Panc1 (cell line): ENCODE results near the gene STPG1. TPM values are rescaled to one million over a fixed set of nuclear protein-coding genes. Genes with fewer than 3 reads are reported as not detected.
A peak's percentile ranks its signal among the peaks of the same experiment; 100 is the strongest.

Experiments used
- ATAC-seq: fragments of 200-7000 bp; cut with Tn5 transposase; 2 replicates; pipeline ENCODE4 v1.9.1; 2020; ENCODE audit warnings: mild to moderate bottlenecking, moderate library complexity
- BruUV-seq: library from RNA; stranded (reverse); fragments of 400-500 nt; replicated peaks from 2 replicates; lab custom pipeline; 2021; lab: Mats Ljungman, UMichigan
- CTCF ChIA-PET: fragments of 300-600 bp; sonication (Branson Sonifier 250); formaldehyde crosslinking; loops from one replicate; lab custom pipeline; 2022; ENCODE audit warnings: antibody characterized with exemption; lab: Charles Lee
- POLR2A ChIA-PET: fragments of 300-600 bp; sonication (Branson Sonifier 250); formaldehyde crosslinking; loops from one replicate; lab custom pipeline; 2022; ENCODE audit warnings: antibody characterized with exemption; lab: Charles Lee
- DNase-seq: peaks from one replicate; pipeline ENCODE4 v3.0.0-alpha.2; 2010; ENCODE audit warnings: low read depth, low spot score
- H3K27ac ChIP-seq: 2 replicates; pipeline ENCODE4 v1.5.1; 2011; ENCODE audit warnings: mild to moderate bottlenecking, low read length, inconsistent platforms
- H3K27me3 ChIP-seq: fragments of 200-500 bp; sonication (Bioruptor generic); 2 replicates; pipeline ENCODE4 v1.6.0; 2014; ENCODE audit warnings: low read length, inconsistent platforms; ENCODE audit not compliant: control insufficient read depth, insufficient read depth
- H3K36me3 ChIP-seq: fragments of 200-500 bp; sonication (Bioruptor generic); 2 replicates; pipeline ENCODE4 v1.5.1; 2014; ENCODE audit warnings: inconsistent platforms, mild to moderate bottlenecking, low read length, moderate library complexity; ENCODE audit not compliant: control insufficient read depth, insufficient read depth
- H3K4me1 ChIP-seq: 2 replicates; pipeline ENCODE4 v1.5.1; 2011; ENCODE audit warnings: inconsistent platforms, mild to moderate bottlenecking, low read length, moderate library complexity; ENCODE audit not compliant: control insufficient read depth, insufficient read depth
- H3K4me3 ChIP-seq, 2 experiments: 2 replicates each; pipeline ENCODE4 v1.5.1; 2011 to 2012; ENCODE audit warnings: low read depth in 2 of 2, low read length in 2 of 2, mild to moderate bottlenecking in 2 of 2, inconsistent platforms in 1 of 2, moderate library complexity in 1 of 2
- H3K9me3 ChIP-seq: fragments of 200-500 bp; sonication (Bioruptor generic); 2 replicates; pipeline ENCODE4 v1.5.1; 2014; ENCODE audit warnings: low read depth, mild to moderate bottlenecking, inconsistent platforms, low read length, moderate library complexity; ENCODE audit not compliant: control insufficient read depth, insufficient read depth
- CTCF ChIP-seq: fragments of 450-650 bp; IDR thresholded peaks from 2 replicates; pipeline ENCODE4 v1.5.1; 2017; ENCODE audit warnings: mild to moderate bottlenecking
- POLR2AphosphoS5 ChIP-seq: IDR thresholded peaks from 2 replicates; pipeline ENCODE4 v1.6.1; 2012; ENCODE audit warnings: mild to moderate bottlenecking, low read depth, low read length, moderate library complexity
- SIN3A ChIP-seq: IDR thresholded peaks from 2 replicates; pipeline ENCODE4 v1.6.1; 2012; ENCODE audit warnings: low read depth, mild to moderate bottlenecking, low read length, moderate library complexity, borderline replicate concordance; ENCODE audit not compliant: insufficient read depth
- TCF7L2 ChIP-seq: IDR thresholded peaks from 2 replicates; pipeline ENCODE4 v1.6.1; 2011; ENCODE audit warnings: mild to moderate bottlenecking, low read depth, low read length, inconsistent platforms
- in situ Hi-C: cut with HindIII; loops from 2 replicates; pipeline ENCODE4 v1.10.0; 2016; ENCODE audit warnings: low sequenced_read_pairs, low pct_unique_long_range_greater_than_20kb
- intact Hi-C: fragments of 100-400 bp; cut with micrococcal nuclease; formaldehyde crosslinking; loops from one replicate; pipeline ENCODE4 v1.10.0; 2022; ENCODE audit not compliant: unreplicated experiment
- total RNA-seq: library from RNA; stranded (reverse); gene quantifications from one replicate; pipeline ENCODE4 v1.2.1, GENCODE V29; 2021; ENCODE audit not compliant: unreplicated experiment
- TF ChIP-seq, protein P1 (sequence below), 2 experiments: IDR thresholded peaks; 2 replicates each; pipeline ENCODE4 v1.6.1; 2011 to 2012; ENCODE audit warnings: low read depth in 2 of 2, control low read depth in 1 of 2, low read length in 1 of 2, mild to moderate bottlenecking in 1 of 2, moderate library complexity in 1 of 2; ENCODE audit not compliant: insufficient read depth in 1 of 2

STPG1 gene
- total RNA-seq, 1 experiment from 2014 or later: 9.9 TPM

- Histone ChIP-seq H3K4me3 (peak overlapping the region; percentile 78 to 80), H3K9me3 (no peaks in the 10 kb centered on the region), H3K27me3 (no peaks in the 10 kb centered on the region), H3K27ac (peak overlapping the region; percentile 80), H3K36me3 (no peaks in the 10 kb centered on the region; the same call in 1 of the 2 replicates), H3K4me1 (peaks cover 27% of the 10 kb centered on the region; the same call in 1 of the 2 replicates)
- POLR2A ChIA-PET: interaction anchor here (0.6 to 0.7 kb wide), 3 partner anchors 46 to 178 kb away, joined by 4 to 16 read pairs (median 7); no protein-coding TSS in a partner anchor
- peak; percentile 83 for ATAC-seq
- in situ Hi-C loops (no loop called here), intact Hi-C loops (loop anchor here (10.0 kb wide), 1 partner anchor 220 kb away; no protein-coding TSS in a partner anchor)
- TF ChIP-seq POLR2AphosphoS5: no peak
- TF ChIP-seq TCF7L2: no peak
- no peak for TF ChIP-seq CTCF
- no peak for TF ChIP-seq SIN3A
- TF ChIP-seq, protein P1, sequence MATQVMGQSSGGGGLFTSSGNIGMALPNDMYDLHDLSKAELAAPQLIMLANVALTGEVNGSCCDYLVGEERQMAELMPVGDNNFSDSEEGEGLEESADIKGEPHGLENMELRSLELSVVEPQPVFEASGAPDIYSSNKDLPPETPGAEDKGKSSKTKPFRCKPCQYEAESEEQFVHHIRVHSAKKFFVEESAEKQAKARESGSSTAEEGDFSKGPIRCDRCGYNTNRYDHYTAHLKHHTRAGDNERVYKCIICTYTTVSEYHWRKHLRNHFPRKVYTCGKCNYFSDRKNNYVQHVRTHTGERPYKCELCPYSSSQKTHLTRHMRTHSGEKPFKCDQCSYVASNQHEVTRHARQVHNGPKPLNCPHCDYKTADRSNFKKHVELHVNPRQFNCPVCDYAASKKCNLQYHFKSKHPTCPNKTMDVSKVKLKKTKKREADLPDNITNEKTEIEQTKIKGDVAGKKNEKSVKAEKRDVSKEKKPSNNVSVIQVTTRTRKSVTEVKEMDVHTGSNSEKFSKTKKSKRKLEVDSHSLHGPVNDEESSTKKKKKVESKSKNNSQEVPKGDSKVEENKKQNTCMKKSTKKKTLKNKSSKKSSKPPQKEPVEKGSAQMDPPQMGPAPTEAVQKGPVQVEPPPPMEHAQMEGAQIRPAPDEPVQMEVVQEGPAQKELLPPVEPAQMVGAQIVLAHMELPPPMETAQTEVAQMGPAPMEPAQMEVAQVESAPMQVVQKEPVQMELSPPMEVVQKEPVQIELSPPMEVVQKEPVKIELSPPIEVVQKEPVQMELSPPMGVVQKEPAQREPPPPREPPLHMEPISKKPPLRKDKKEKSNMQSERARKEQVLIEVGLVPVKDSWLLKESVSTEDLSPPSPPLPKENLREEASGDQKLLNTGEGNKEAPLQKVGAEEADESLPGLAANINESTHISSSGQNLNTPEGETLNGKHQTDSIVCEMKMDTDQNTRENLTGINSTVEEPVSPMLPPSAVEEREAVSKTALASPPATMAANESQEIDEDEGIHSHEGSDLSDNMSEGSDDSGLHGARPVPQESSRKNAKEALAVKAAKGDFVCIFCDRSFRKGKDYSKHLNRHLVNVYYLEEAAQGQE (IDR thresholded peaks at IDR 0.05; ENCODE audit: insufficient read depth in 1 of 2, low read depth in 2 of 2, low read length in 1 of 2): no peak
- no peak for DNase-seq
- CTCF ChIA-PET: interaction anchor here (0.8 to 1.5 kb wide), 7 partner anchors 10 to 217 kb away, joined by 3 to 7 read pairs (median 4); partner anchors contain the start of gene RCAN3
- BruUV-seq: no TSS peak
Observed at GRCh38 chr1:24414775-24415333, 1.3 kb upstream of the STPG1 start.

- POLR2A ChIA-PET: interaction anchor here (0.5 kb wide), 1 partner anchor 256 kb away, joined by 8 read pairs; no protein-coding TSS in a partner anchor
- ATAC-seq: no peak
- Histone ChIP-seq H3K9me3 (no peaks in the 10 kb centered on the region), H3K4me3 (peak overlapping the region; percentile 57 to 78), H3K27ac (peak overlapping the region; percentile 80; the same call in 1 of the 2 replicates), H3K36me3 (no peaks in the 10 kb centered on the region; the same call in 1 of the 2 replicates), H3K4me1 (peaks cover 22% of the 10 kb centered on the region; the same call in 1 of the 2 replicates), H3K27me3 (no peaks in the 10 kb centered on the region)
- no TSS peak for BruUV-seq
- CTCF ChIA-PET: interaction anchor here (0.6 kb wide), 2 partner anchors 176 to 262 kb away, joined by 3 to 4 read pairs; no protein-coding TSS in a partner anchor
- in situ Hi-C loops (no loop called here), intact Hi-C loops (loop anchor here (10.0 kb wide), 1 partner anchor 222 kb away; no protein-coding TSS in a partner anchor)
- no peak for TF ChIP-seq SIN3A
- TF ChIP-seq, protein P1 (IDR thresholded peaks at IDR 0.05; ENCODE audit: insufficient read depth in 1 of 2, low read depth in 2 of 2, low read length in 1 of 2): no peak
- TF ChIP-seq CTCF: no peak
- TF ChIP-seq TCF7L2: no peak
- TF ChIP-seq POLR2AphosphoS5: no peak
- DNase-seq: no peak
Observed at GRCh38 chr1:24412408-24412807, 1.2 kb downstream of the STPG1 start.
